A673 (cell line): ENCODE data around the gene MESP1. TPM values are rescaled to one million over a fixed set of nuclear protein-coding genes. Genes with fewer than 3 reads are reported as not detected.

Experiments
- BruUV-seq: library from RNA; stranded (reverse); fragments of 400-500 nt; replicated peaks from 2 replicates; lab custom pipeline; 2021; lab: Mats Ljungman, UMichigan
- CTCF ChIA-PET: fragments of 300-600 bp; sonication (Branson Sonifier 250); formaldehyde crosslinking; loops from one replicate; lab custom pipeline; 2022; ENCODE audit warnings: antibody characterized with exemption; lab: Charles Lee
- POLR2A ChIA-PET: fragments of 300-600 bp; sonication (Branson Sonifier 250); formaldehyde crosslinking; loops from one replicate; lab custom pipeline; 2022; ENCODE audit warnings: antibody characterized with exemption; ENCODE audit not compliant: low non-redundant PET; lab: Charles Lee
- DNase-seq: peaks from one replicate; pipeline ENCODE4 v3.0.0-alpha.2; 2015; ENCODE audit warnings: low spot score
- H3K27ac ChIP-seq: fragments of 200-600 bp; sonication (generic); 2 replicates; pipeline ENCODE4 v1.5.1; 2016; ENCODE audit warnings: mixed run types, low read depth, mild to moderate bottlenecking, mixed read lengths, antibody characterized with exemption, low read length; ENCODE audit not compliant: poor library complexity, severe bottlenecking
- H3K27me3 ChIP-seq: fragments of 200-600 bp; sonication (generic); replicated peaks from 2 replicates; pipeline ENCODE4 v1.6.1; 2017; ENCODE audit warnings: mixed run types, low read depth, mild to moderate bottlenecking, mixed read lengths, antibody characterized with exemption, low read length; ENCODE audit not compliant: insufficient read depth, poor library complexity
- H3K36me3 ChIP-seq: fragments of 200-600 bp; sonication (generic); 2 replicates; pipeline ENCODE4 v1.6.1; 2016; ENCODE audit warnings: mixed run types, mild to moderate bottlenecking, mixed read lengths, antibody characterized with exemption, low read length; ENCODE audit not compliant: insufficient read depth, poor library complexity, severe bottlenecking
- H3K4me1 ChIP-seq: fragments of 200-600 bp; sonication (generic); 2 replicates; pipeline ENCODE4 v1.6.1; 2017; ENCODE audit warnings: mixed run types, mild to moderate bottlenecking, mixed read lengths, antibody characterized with exemption, low read length; ENCODE audit not compliant: insufficient read depth, poor library complexity, severe bottlenecking
- H3K4me3 ChIP-seq: fragments of 200-600 bp; sonication (generic); 2 replicates; pipeline ENCODE4 v1.5.1; 2016; ENCODE audit warnings: low read depth, mixed run types, mild to moderate bottlenecking, mixed read lengths, low read length; ENCODE audit not compliant: poor library complexity, severe bottlenecking
- H3K9me3 ChIP-seq: fragments of 200-600 bp; sonication (generic); 2 replicates; pipeline ENCODE4 v1.6.1; 2016; ENCODE audit warnings: mixed run types, low read depth, mild to moderate bottlenecking, mixed read lengths, antibody characterized with exemption, low read length; ENCODE audit not compliant: poor library complexity, severe bottlenecking
- EZH2 ChIP-seq: fragments of 200-600 bp; sonication (generic); IDR thresholded peaks from 2 replicates; pipeline ENCODE4 v1.6.1; 2017; ENCODE audit warnings: borderline replicate concordance, low read depth, mild to moderate bottlenecking, mixed read lengths, antibody characterized with exemption, low read length; ENCODE audit not compliant: poor library complexity, severe bottlenecking
- intact Hi-C: fragments of 100-400 bp; cut with micrococcal nuclease; formaldehyde crosslinking; loops from one replicate; pipeline ENCODE4 v1.10.0; 2022; ENCODE audit not compliant: unreplicated experiment
- total RNA-seq: library from RNA; stranded (reverse); gene quantifications from 2 replicates; pipeline ENCODE4 v1.2.3, GENCODE V29; 2021
- TF ChIP-seq, protein P1 (sequence below): fragments of 300-800, 200-600 bp; sonication (generic); conservative IDR thresholded peaks from 2 replicates; pipeline ENCODE4 v1.5.1; 2017; ENCODE audit warnings: low read depth, mild to moderate bottlenecking, antibody characterized with exemption, low read length, moderate library complexity, mixed read lengths

The MESP1 gene
- total RNA-seq, 1 experiment from 2014 or later = 6.5 TPM

GRCh38 chr15:89797678-89798201 lies 46.7 kb upstream of the MESP1 start:
- Histone ChIP-seq H3K36me3 (no peaks in the 10 kb centered on the region), H3K4me3 (no peak overlapping the region), H3K4me1 (no peaks in the 10 kb centered on the region), H3K27me3 (no peaks in the 10 kb centered on the region), H3K27ac (no peak overlapping the region), H3K9me3 (no peaks in the 10 kb centered on the region)
- ChIA-PET CTCF (no interaction called here), POLR2A (no interaction called here)
- TF ChIP-seq, protein P1, sequence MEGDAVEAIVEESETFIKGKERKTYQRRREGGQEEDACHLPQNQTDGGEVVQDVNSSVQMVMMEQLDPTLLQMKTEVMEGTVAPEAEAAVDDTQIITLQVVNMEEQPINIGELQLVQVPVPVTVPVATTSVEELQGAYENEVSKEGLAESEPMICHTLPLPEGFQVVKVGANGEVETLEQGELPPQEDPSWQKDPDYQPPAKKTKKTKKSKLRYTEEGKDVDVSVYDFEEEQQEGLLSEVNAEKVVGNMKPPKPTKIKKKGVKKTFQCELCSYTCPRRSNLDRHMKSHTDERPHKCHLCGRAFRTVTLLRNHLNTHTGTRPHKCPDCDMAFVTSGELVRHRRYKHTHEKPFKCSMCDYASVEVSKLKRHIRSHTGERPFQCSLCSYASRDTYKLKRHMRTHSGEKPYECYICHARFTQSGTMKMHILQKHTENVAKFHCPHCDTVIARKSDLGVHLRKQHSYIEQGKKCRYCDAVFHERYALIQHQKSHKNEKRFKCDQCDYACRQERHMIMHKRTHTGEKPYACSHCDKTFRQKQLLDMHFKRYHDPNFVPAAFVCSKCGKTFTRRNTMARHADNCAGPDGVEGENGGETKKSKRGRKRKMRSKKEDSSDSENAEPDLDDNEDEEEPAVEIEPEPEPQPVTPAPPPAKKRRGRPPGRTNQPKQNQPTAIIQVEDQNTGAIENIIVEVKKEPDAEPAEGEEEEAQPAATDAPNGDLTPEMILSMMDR = no peak
- no peak for TF ChIP-seq EZH2
- DNase-seq = no peak
- BruUV-seq = no TSS peak
- intact Hi-C loops = no loop called here

DNA sequence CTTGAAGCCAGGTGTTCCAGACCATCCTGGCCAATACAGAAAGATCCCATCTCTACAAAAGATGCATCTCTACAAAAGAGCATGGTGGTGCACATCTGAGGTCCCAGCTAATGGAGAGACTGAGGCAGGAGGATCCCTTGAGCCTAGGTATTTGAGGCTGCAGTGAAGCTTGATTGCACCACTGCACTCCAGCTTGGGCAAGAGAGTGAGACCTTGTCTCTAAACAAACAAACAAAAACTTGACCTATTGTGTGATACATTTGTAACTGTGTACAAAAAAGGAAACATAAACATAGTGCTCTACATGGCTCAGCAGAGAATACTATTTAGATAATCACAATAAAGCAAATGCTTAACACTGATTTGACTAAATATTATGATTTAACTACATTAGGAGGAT lies 44.9 kb upstream of the MESP1 start:
- POLR2A ChIA-PET = no interaction called here
- intact Hi-C loops = no loop called here

GRCh38 chr15:89794627-89795241 lies 43.7 kb upstream of the MESP1 start:
- no peak overlapping the region for H3K27ac ChIP-seq
- DNase-seq = no peak
- no peak overlapping the region for H3K4me3 ChIP-seq
- H3K27me3 ChIP-seq = no peaks in the 10 kb centered on the region
- no peaks in the 10 kb centered on the region for H3K9me3 ChIP-seq
- POLR2A ChIA-PET = no interaction called here
- no TSS peak for BruUV-seq
- intact Hi-C loops = no loop called here
- H3K4me1 ChIP-seq = no peaks in the 10 kb centered on the region
- H3K36me3 ChIP-seq = no peaks in the 10 kb centered on the region
- TF ChIP-seq, protein P1 = no peak
- TF ChIP-seq EZH2 = no peak
- CTCF ChIA-PET = interaction anchor here (0.6 kb wide), 1 partner anchor 1037 kb away, joined by 6 read pairs; no protein-coding TSS in a partner anchor

More for the DNA sequence above, 44.9 kb upstream of the MESP1 start:
- H3K9me3 ChIP-seq = no peaks in the 10 kb centered on the region
- H3K27me3 ChIP-seq = no peaks in the 10 kb centered on the region
- no peaks in the 10 kb centered on the region for H3K36me3 ChIP-seq
- BruUV-seq = no TSS peak
- no peak overlapping the region for H3K27ac ChIP-seq
- H3K4me3 ChIP-seq = no peak overlapping the region
- TF ChIP-seq, protein P1 = no peak
- TF ChIP-seq EZH2 = no peak
- H3K4me1 ChIP-seq = no peaks in the 10 kb centered on the region
- CTCF ChIA-PET = interaction anchor here (0.5 kb wide), 1 partner anchor 36 kb away, joined by 13 read pairs; no protein-coding TSS in a partner anchor
- DNase-seq = no peak
